Measurements from ENCODE around the gene LAMA1.

The LAMA1 gene

DNA sequence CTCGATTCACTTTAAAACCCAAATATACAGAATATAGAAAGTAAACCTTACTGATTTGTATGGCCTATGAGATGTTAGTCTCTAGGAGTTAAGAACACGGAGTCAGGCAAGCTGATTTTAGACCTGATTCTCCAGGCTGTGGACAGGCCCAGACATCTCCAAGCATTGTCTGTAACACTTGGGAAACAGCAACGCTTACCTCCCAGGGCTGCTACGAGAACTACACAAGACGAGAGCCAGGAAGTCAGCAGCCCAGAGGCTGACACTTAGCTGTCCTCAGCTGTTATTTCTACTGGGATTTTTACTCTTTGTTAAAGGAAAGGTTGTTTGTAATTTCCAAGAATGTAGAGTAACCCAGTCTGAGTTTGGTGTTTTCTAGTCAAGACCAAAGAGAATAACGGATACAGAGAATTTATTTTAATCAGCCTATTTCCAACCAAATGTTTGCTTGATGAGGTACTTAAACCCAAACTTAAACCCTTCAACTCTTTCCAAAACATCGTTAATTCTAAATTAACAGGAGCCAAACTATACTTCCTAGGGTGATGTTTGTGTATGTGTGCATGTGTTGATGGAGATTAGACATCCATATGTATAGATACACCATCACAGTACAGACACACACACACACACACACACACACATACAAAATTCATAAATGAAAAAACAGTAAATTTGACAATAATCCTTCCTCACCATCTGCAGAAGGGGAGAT lies 123.4 kb downstream of the LAMA1 start:
- peak overlapping the region; percentile 80 for H3K27ac ChIP-seq

DNA sequence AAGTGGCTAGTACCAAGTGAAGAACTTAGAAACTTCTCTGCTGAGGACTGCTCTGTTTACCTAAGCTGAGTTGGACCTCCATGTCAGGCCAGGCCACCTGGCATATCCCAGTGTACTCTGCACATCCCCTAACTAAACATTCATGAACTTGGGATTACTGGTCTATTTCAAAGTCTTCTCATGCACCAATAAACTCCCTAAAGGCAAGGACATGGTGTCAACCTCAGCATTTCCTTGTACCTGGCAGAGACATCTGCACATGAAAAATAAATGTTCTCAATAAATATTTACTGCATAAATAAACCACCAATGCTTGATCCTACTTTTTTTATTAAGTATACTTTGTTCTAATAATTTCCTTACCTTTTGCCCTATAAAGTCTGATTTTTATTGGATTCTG lies 124.8 kb downstream of the LAMA1 start:
- H3K27ac ChIP-seq, result peak overlapping the region; percentile 58; the same call in 1 of the 2 replicates

More for the DNA sequence above, 123.4 kb downstream of the LAMA1 start:
- TF ChIP-seq, protein P1, sequence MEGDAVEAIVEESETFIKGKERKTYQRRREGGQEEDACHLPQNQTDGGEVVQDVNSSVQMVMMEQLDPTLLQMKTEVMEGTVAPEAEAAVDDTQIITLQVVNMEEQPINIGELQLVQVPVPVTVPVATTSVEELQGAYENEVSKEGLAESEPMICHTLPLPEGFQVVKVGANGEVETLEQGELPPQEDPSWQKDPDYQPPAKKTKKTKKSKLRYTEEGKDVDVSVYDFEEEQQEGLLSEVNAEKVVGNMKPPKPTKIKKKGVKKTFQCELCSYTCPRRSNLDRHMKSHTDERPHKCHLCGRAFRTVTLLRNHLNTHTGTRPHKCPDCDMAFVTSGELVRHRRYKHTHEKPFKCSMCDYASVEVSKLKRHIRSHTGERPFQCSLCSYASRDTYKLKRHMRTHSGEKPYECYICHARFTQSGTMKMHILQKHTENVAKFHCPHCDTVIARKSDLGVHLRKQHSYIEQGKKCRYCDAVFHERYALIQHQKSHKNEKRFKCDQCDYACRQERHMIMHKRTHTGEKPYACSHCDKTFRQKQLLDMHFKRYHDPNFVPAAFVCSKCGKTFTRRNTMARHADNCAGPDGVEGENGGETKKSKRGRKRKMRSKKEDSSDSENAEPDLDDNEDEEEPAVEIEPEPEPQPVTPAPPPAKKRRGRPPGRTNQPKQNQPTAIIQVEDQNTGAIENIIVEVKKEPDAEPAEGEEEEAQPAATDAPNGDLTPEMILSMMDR (conservative IDR thresholded peaks at IDR 0.05), result no peak
- TF ChIP-seq ZFX (IDR thresholded peaks at IDR 0.05), result no peak

GRCh38 chr18:6983366-6983765 lies 134.2 kb downstream of the LAMA1 start:
- TF ChIP-seq ZFX (IDR thresholded peaks at IDR 0.05), result no peak
- TF ChIP-seq, protein P1 (conservative IDR thresholded peaks at IDR 0.05), result no peak
- no peak overlapping the region for H3K27ac ChIP-seq

More for the DNA sequence above, 124.8 kb downstream of the LAMA1 start:
- TF ChIP-seq ZFX (IDR thresholded peaks at IDR 0.05), result no peak
- TF ChIP-seq, protein P1 (conservative IDR thresholded peaks at IDR 0.05), result no peak

DNA sequence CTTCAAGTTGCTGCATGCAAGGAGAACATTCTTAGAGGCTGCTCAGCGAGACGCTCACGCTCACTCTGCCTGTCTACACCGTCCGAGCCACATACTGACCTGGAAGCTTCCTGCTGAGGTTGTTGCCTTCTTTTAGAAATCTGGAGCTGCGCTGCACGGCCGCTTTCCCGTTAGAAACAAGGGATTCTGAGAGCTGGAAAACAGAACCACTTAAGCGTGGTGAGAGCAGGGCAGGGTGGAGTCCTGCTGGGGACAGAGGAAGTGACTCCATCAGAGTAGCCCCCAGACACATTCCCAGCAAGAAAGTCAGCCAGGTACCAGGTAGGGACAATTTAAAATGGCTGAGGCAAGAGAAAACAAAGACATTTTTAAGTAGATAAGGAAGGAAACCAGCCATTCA lies 135.2 kb downstream of the LAMA1 start:
- H3K27ac ChIP-seq, result no peak overlapping the region
- no peak for TF ChIP-seq ZFX (IDR thresholded peaks at IDR 0.05)
- TF ChIP-seq, protein P1 (conservative IDR thresholded peaks at IDR 0.05), result no peak

DNA sequence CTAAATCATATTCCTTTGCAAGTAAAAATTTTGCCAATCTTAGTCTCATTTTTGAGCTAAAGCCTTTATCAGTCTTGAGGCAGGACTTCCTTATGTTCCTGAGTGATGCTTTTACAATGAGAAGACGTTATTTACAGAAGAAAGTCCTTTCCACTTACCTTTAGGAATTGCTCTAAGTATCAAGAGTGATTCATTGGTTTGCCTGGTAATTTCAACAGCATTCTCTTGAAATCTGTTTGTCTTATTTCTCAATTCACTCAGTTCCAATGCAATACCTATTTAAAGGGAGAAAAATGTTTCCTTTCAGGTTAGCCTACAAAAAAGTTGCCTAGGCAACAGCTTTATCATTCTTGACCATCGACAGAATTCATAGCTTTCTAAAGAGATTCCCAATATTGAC lies 137.2 kb downstream of the LAMA1 start:
- no peak overlapping the region for H3K27ac ChIP-seq
- TF ChIP-seq, protein P1 (conservative IDR thresholded peaks at IDR 0.05), result no peak
- TF ChIP-seq ZFX (IDR thresholded peaks at IDR 0.05), result no peak

- no peak for TF ChIP-seq ZFX (IDR thresholded peaks at IDR 0.05)
- TF ChIP-seq, protein P1 (conservative IDR thresholded peaks at IDR 0.05), result no peak
- no peak overlapping the region for H3K27ac ChIP-seq
Observed at GRCh38 chr18:6979954-6980353, 137.6 kb downstream of the LAMA1 start.

DNA sequence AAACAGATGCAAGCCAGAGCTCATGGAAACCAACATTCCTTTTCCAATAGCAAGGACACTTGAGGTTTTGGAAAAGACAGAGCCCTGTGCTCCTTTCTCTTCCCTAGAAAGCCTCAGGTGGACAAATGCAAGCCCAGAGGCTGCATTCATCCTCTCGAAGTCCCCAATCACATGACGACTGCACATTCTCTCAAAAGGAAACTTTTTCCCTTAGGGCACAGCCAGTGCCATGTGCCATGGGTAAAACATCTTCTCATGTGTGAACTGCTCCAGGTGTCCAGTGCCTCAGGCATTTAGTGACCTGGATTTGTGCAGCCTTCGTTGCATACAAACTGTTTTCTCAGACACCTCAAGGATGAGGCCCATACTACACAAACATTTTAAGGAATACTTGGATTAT lies 140.7 kb downstream of the LAMA1 start:
- H3K27ac ChIP-seq, result no peak overlapping the region
- TF ChIP-seq ZFX (IDR thresholded peaks at IDR 0.05), result no peak
- TF ChIP-seq, protein P1 (conservative IDR thresholded peaks at IDR 0.05), result no peak
